Fibroblast of mammary gland (primary cell): Measurements from ENCODE around the gene CCM2.

Experiments
- DNase-seq: peaks from one replicate; pipeline ENCODE4 v3.0.0-alpha.2; 2010; ENCODE audit warnings: low read depth
- H3K4me3 ChIP-seq: 2 replicates; pipeline ENCODE4 v1.5.1; 2011; ENCODE audit warnings: low read depth, mild to moderate bottlenecking, low read length, moderate library complexity; ENCODE audit not compliant: control insufficient read depth
- TF ChIP-seq, protein P1 (sequence below): conservative IDR thresholded peaks from 2 replicates; pipeline ENCODE4 v1.5.1; 2011; ENCODE audit warnings: low read depth, low read length, inconsistent platforms; ENCODE audit not compliant: control insufficient read depth, insufficient read depth

Gene CCM2

DNA sequence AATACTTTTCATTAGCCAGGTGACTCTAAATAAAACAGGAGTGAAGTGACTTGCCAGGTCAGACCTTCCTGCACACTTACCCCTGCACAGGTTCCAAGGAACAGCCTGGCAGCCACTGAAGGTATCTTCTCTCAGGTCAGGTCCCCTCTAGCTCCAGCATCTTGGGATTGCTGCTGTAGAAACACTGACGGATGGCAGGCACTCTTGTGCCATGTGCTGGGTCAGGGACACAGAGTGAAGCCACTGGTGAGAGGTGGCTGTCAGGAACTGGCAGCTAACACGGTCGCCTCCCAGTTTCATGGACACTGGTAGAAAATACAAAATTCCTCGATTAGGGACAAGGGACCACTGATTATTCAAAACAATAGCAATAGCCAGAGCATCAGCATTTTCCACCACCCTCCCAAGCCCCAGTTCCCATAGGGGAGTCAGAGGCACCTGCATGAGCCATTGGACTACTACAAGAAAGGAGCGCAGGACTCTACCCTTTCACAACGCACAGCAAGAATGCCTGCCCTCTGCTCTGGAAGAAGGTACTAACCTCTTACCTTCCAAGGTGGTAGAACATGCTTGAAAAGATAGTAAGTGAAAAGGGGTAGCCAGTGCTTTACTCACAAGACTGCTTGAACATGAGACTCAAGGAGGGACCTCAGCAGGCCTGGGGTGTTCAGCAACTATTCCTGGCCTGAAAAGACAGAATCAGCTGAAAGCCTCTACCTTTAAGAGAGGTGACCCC is 16.1 kb upstream of the CCM2 start:
- peak overlapping the region; percentile 82 for H3K4me3 ChIP-seq
- TF ChIP-seq, protein P1, sequence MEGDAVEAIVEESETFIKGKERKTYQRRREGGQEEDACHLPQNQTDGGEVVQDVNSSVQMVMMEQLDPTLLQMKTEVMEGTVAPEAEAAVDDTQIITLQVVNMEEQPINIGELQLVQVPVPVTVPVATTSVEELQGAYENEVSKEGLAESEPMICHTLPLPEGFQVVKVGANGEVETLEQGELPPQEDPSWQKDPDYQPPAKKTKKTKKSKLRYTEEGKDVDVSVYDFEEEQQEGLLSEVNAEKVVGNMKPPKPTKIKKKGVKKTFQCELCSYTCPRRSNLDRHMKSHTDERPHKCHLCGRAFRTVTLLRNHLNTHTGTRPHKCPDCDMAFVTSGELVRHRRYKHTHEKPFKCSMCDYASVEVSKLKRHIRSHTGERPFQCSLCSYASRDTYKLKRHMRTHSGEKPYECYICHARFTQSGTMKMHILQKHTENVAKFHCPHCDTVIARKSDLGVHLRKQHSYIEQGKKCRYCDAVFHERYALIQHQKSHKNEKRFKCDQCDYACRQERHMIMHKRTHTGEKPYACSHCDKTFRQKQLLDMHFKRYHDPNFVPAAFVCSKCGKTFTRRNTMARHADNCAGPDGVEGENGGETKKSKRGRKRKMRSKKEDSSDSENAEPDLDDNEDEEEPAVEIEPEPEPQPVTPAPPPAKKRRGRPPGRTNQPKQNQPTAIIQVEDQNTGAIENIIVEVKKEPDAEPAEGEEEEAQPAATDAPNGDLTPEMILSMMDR, result no peak
- no peak for DNase-seq

DNA sequence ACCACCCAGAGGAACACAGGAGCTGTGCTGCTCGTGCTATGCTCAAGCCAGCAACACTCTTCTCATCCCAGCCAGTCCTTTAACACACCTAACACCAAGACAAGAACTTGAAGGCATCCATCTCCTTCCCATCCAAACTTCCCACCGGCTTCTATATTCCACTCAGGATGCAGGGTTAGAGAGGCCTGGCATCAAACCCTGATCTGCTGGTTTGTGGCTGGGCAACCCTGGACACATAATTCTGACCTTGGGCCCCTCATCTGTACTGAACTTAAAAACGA is 15.6 kb upstream of the CCM2 start:
- TF ChIP-seq, protein P1, result no peak
- H3K4me3 ChIP-seq, result peak overlapping the region; percentile 82
- no peak for DNase-seq

DNA sequence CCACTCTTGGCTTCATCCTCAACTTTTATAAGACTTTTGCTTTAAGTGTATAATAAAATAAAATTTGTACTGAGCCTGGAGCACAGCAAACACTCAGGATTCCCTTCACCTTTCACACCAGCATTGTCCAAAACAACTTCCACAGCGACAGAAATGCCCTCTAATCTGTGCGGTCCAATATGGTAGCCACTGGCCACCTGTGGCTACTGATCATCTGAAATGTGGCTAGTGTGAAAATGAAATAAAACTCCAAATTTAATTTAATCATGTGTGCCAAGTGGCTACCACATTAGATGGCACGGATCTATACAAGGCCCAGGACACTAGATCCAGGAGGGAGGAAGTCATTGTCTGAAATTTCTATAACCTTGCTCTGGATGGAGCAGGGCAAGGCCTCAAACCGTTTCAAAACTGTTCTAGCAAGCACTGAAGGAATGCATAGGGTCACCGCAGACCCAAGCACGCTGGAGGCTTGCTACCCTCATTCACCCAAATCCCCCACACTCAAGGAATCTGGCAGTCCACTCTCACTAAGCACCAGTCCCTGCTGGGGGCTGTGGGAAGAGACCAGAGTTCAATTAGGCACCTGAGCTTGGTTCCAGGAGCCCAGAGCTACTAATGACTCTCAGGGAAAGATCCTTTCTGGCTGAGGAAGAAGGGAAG is 14.8 kb upstream of the CCM2 start:
- no peak for DNase-seq
- TF ChIP-seq, protein P1, result no peak
- peak overlapping the region; percentile 82 for H3K4me3 ChIP-seq

DNA sequence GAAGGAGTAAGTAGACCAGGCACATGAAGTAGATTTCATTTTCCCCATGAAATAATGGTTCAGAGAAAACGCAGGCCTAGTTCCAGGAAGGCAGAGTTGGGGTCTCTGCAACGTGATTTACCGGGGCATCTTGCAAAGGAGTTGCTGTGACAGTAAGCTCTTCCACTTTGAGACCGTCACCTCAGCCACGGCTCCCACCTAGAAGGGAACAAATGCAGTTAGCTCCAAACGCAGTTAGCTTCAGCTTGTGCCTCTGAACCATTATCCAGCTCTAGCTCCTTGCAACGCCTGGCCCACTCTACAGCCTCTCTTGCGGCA is 14.1 kb upstream of the CCM2 start:
- TF ChIP-seq, protein P1, result no peak
- no peak for DNase-seq
- H3K4me3 ChIP-seq, result peak overlapping the region; percentile 82

DNA sequence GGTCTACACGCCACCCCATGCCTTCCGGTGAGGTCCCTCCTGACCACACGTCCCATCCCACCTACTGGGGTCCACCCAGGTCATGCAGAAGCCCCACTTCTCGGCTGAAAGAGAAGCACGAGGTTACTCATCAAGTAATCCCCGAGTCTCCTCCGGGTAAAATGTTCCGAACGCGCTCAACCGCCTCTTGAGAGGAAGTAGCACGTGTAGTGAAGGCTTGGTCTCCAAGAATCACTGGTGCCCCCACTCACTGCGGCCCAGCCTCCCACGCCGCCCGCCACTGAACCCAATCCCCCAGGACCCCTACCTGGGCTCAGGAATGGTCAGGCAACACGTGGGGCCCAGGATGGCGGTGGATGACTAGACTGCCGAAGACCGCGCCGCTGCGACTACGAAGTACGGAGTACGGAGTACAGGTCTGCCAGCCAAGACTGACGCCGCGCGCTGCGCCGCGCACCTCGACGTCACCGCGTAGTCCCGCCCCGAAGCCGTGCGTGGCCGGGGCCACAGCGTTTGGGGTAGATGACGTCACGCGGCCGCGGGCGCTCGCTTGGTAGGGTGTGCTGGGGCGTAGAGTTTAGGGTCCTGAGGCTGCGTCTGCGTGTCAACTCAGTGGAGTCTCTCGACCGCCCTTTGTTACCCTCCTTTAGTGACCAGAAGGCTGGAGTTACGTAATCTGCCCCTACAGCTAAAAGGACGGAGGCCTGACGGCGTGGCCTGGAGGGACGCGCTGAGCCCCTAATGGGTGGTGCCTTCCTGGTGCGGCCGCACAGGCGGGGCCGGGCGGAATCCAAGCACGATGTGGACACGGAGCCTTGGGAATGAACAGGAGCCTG is 13.6 kb upstream of the CCM2 start:
- H3K4me3 ChIP-seq, result peak overlapping the region; percentile 82
- TF ChIP-seq, protein P1, result no peak
- DNase-seq, result peak; percentile 95

DNA sequence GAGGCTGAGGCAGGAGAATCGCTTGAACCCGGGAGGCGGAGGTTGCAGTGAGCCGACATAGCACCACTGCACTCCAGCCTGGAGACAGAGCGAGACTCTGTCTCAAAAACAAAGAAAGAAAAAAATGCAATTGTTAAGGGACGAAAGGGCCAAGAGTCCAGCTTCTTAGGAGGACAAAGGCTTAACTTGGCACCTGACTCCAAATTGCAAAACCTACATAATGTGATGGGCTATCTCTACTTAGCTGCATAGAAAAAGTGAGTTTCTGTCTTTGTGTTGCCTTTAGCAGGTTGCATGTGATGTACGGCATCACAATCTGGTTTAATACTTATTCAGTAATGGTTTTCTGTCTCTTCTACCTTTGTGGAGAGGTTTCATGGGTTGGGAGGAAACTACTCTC is 12.5 kb upstream of the CCM2 start:
- H3K4me3 ChIP-seq, result no peak overlapping the region
- TF ChIP-seq, protein P1, result no peak
- DNase-seq, result no peak
